ENCODE measurements around the gene RGL3.
A peak's percentile ranks its signal among the peaks of the same experiment; 100 is the strongest.
"Not testable (repeated sequence)": the region's sequence is repeated elsewhere in the genome, so short reads cannot be mapped to it uniquely, and the experiment has no call there.

RGL3 gene

DNA sequence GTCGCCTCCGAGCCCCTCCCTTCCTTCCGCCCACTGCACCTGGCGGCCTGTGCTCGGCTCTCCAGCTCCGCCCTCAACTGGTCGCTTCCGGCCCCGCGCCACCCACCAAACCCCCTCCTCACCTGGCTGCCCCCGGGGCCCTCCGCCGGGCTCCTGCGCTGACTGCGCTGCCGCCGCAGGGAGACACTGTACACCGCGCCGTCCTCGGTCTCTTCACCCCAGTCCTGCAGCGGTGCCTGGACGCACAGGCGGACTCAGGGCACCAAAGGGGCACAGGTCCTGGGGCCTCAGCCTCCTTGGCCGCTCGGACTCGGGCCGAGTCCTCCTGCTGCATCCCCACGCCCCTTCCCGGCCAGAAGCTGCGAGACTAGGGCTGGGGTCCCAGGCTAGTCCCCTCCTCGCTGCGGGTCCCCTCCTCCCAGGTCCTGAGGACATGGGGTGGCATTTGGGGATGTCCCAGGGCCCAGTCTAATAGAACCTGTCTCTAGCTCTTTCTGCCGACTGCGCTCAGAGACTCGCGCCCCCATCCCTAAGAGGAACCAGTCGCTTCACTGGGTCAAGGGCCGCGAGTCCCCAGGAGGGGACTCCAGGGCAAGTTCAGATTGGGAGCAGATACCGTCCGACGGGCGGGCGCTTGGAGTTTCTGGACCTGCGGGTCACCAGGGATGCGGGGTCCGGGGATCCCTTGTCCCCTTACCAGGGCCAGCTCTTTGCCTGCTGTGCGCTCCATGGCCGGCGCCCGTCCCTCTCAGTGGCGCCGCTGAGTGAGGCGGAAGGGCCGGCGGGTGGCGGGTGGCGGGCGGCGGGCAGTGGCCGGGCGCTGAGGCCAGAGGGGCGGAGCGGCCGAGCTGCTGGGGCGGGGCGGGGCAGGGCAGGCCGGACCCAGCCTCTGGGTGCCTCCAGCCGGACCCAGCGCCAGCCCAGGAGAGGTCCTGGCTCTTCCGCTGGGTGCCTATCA, at the start of gene RGL3:
Gene RGL3 (minus strand): TSS at position 766 of the 958 bp plus-strand sequence. CDS start 36 bp downstream, at position 730.
- peak; percentile 79 for DNase-seq

DNA sequence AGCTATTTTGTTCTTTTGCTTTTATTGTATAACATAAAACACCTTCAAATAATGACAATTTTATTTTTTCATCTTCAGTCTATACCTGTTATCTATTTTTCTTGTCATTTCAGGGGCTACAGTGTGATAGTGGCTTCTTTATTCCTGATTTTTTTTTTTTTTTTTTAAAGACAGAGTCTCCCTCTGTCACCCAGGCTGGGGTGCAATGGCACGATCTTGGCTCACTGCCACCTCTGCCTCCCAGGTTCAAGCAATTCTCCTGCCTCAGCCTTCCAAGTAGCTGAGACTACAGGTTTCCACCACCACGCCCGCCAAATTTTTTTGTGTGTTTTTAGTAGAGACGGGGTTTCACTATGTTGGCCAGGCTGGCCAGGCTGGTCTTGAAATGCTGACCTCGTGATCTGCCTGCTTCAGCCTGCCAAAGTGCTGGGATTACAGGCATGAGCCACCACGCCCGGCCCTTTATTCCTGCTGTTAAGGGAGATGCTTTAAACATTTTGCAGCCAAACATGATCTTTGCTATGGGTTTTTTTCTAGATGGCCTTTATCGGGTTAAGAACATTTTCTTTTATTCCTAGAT, 49.2 kb upstream of the RGL3 start:
- DNase-seq: not testable (repeated sequence)

DNA sequence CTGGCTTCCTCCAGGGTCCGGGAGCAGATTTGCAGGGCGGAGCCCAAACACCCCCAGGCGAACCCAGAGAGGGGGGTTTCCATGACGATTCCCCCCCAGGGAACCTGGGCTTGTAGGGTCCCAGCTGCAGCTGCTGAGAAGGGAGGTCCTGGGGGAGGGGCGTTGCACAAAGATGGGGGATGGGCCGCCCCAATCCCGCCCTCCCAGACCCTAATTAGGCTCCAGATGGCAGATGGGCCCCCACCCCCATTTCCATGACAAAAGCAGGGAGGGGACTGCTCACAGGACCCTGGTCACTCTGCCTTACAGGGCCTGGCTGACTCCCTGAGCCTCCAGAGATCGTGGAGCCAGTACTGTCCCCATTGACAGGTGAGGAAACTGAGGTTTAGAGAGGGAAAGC, 46.5 kb upstream of the RGL3 start:
- no peak for DNase-seq

- DNase-seq: no peak
Observed at GRCh38 chr19:11464333-11465265, 45.5 kb upstream of the RGL3 start.

GRCh38 chr19:11463391-11463790, 44.3 kb upstream of the RGL3 start:
- peak; percentile 64 for DNase-seq

DNA sequence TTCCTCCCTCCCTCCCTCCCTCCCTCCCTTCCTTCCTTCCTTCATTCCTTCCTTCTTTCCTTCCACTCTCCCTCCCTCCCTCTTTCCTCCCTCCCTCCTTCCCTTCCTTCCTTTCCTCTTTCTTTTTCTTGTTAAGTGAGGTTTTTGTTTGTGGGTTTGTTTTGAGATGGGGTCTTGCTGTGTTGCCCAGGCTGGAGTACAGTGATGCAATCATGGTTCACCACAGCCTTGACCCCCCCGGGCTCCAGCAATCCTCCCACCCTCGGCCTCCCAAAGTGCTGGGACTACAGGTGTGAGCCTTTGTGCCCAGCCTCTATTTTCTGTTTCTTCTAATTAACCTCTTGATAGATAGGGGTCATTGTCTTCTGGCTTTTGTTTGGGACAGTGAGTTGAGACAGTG, 42.3 kb upstream of the RGL3 start:
- no peak for DNase-seq

GRCh38 chr19:11460207-11460606, 41.1 kb upstream of the RGL3 start:
- peak; percentile 23 for DNase-seq

DNA sequence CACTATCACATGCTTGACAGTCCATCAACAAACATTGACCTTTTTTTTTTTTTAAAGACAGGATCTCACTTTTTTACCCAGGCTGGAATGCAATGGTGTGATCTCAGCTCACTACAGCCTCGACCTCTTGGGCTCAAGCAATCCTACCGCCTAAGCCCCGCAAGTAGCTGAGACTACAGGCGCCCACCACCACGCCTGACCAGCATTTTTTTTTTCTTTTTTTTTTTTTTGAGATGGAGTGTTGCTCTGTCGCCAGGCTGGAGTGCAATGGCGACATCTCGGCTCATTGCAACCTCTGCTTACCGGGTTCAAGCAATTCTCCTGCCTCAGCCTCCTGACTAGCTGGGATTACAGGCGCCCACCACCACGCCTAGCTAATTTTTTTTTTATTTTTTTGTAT, 39.8 kb upstream of the RGL3 start:
- not testable (repeated sequence) for DNase-seq

DNA sequence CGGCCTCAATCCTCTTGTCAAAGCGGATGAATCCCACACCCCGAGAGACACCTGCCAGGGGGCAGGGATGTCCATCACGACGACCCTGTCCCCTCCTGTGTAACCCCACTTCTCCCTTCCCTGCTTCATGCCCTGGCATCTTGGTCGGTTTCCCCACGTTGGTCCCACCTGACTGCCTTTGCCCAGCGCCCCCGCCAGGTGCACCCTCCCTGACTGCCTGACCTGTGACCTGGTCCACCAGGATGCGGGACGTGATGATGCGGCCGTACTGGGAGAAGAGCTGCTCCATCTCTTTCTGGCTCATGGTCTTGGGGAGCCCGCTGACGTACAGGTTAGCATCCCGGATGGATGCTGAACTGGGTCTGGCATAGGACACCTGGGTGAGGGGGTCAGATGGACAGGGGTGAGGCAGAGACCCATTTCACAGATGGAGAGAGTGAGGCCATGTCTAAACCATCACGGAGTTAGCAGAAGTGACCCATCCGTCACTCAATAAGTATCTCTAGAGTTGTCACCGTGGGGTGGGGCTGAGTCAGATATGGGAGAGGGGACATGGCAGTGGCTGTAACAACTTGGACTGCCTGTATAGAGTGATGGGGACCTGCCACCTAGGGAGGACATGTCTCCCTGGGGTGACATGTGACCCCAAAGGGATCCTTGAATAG, 39.3 kb upstream of the RGL3 start:
- no peak for DNase-seq

DNA sequence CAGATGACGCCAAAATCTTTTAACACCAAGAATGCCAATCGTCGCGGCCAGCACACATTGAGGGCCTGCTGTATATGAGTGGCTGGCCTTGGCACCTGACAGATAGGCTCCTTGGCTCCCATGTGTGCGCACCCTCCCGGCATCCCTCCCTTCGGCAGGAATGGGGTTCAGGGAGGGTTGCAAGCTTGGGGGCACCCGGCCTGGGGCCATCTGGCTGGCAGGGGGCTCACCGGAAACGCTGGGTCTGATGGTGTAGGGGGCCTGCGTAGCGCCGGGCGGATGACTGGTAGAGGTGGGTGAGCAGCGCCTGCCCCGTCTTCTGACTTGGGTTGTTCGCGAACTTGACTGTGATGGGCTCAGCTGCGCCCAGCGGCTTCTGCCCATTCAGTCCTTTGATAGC, 38.7 kb upstream of the RGL3 start:
- no peak for DNase-seq

- DNase-seq: no peak
Observed at GRCh38 chr19:11457115-11457514, 38.0 kb upstream of the RGL3 start.

DNA sequence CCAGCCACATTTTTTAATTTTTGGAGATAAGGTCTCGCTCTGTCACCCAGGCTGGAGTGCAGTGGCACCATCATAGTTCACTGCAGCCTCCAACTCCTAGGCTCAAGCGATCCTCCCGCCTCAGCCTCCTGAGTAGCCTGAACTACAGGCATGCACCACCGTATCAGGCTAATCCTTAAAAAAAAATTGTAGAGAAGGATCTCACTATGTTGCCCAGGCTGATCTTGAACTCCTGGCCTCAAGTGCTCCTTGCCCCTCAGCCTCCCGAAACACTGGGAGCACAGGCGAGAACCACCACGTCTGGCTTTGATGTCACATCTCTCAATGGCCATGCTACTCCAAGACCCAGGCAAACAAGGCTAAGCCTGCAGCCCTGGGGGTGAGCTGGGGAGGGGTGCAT, 37.5 kb upstream of the RGL3 start:
- DNase-seq: no peak

GRCh38 chr19:11455233-11455554, 36.1 kb upstream of the RGL3 start:
- DNase-seq: not testable (repeated sequence)

DNA sequence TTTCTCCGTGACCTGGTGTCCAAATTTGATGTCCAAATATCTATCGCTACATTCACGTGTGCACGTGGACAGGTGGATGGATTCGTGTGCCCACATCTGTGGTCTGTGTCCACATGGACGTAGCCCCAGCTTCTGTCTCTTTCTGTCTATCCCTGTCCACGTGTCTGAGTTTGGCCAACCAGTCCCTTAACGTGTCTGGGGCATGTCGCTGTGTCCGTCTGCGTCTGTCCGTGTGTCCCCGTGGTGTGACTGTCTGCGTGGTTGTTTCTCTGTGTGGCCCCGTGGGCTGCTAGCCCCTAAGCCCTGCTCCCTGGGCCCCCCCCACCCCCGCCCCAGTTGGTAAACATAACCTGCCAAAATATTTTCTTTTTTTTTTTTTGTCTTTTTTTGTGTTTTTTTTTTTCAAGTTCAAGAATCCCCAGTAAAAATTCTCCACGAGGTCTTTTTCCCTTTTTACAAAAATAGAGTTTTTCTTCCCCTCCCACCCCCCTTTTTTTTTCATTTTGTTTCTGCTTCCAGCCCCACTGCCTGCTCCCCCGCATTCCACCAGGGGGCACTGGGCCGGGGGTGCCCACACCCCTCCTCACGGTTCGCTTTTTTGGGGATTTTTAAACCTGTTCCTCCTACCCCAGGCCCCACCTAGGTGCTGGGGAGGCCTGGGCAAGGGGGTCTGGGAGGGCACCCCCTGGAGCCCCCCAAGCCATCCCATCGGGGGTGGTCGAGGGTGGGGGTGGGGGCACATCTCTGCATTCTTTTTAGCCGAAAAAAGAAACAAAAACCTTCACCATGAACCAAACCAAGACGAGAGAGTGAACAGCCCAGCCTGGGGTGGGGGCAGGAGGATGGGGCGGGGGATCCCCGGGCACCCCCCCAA, 34.6 kb upstream of the RGL3 start:
- DNase-seq: peak; percentile 39

GRCh38 chr19:11452620-11453310, 33.7 kb upstream of the RGL3 start:
- no peak for DNase-seq

DNA sequence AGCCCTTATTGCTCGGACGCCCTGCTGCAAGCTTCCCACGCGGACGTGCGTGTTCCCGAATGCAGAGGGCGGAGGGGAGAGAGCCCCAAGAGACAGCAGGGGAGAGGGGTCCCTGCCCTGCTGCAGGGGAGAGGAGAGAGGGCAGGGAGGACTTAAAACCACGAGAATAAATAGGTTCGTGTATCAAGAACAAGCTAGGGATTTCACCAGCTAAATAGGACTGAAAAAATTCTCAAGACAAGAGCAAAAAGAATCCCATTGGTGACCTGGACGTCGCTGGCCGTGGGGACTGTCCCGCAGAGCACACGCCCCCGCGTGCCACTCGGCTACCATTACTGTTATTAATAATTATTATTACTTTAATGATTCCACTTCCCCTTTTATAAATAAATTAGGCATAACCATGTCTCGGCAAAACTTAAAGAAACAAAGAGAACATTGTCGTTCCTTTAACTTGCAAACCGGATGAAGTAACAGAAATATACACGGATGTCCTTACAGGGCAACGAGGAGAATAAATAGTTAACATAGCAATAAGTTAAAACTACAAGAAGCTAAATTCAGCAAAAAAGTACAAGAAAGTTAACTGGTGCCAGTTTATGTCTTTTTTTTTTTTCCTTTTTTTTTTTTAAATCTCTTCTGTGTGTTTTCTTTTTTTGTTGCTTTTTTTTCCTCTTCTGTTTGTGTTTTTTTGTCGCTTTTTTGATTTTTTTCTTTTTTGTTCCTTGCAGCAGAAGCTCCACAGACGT, 32.9 kb upstream of the RGL3 start:
- no peak for DNase-seq

GRCh38 chr19:11451327-11451870, 32.3 kb upstream of the RGL3 start:
- DNase-seq: no peak

GRCh38 chr19:11450570-11451326, 31.6 kb upstream of the RGL3 start:
- DNase-seq: no peak

GRCh38 chr19:11448923-11449554, 29.9 kb upstream of the RGL3 start:
- DNase-seq: no peak
